GM18907 (cell line): Measurements from ENCODE around the gene TMEM127.
"Not testable (repeated sequence)": the region's sequence is repeated elsewhere in the genome, so short reads cannot be mapped to it uniquely, and the experiment has no call there.

Source experiments
- ATAC-seq: cut with Tn5 transposase; IDR thresholded peaks from one replicate; pipeline ENCODE4 v1.9.1; 2021; ENCODE audit warnings: mild to moderate bottlenecking, moderate library complexity; ENCODE audit not compliant: unreplicated experiment

The TMEM127 gene

GRCh38 chr2:96241900-96242611, 23.7 kb downstream of the TMEM127 start:
- ATAC-seq, result peak; percentile 83

- no peak for ATAC-seq
These were observed 24.6 kb downstream of the TMEM127 start for GRCh38 chr2:96241227-96241626.

GRCh38 chr2:96240341-96241038, 25.3 kb downstream of the TMEM127 start:
- no peak for ATAC-seq

GRCh38 chr2:96239745-96240264, 26.0 kb downstream of the TMEM127 start:
- no peak for ATAC-seq

- ATAC-seq, result no peak
These were observed 26.7 kb downstream of the TMEM127 start for GRCh38 chr2:96239091-96239490.

GRCh38 chr2:96238266-96238665, 27.5 kb downstream of the TMEM127 start:
- no peak for ATAC-seq

- no peak for ATAC-seq
These were observed 28.9 kb downstream of the TMEM127 start for GRCh38 chr2:96236882-96237281.

GRCh38 chr2:96233880-96234316, 31.9 kb downstream of the TMEM127 start:
- ATAC-seq, result peak; percentile 85

GRCh38 chr2:96233436-96233835, 32.4 kb downstream of the TMEM127 start:
- peak; percentile 5 for ATAC-seq

GRCh38 chr2:96231316-96231715, 34.5 kb downstream of the TMEM127 start:
- no peak for ATAC-seq

GRCh38 chr2:96225016-96225533, 40.7 kb downstream of the TMEM127 start:
- peak; percentile 84 for ATAC-seq

- ATAC-seq, result not testable (repeated sequence)
These were observed 44.7 kb downstream of the TMEM127 start for GRCh38 chr2:96221106-96221505.

- ATAC-seq, result not testable (repeated sequence)
These were observed 45.8 kb downstream of the TMEM127 start for GRCh38 chr2:96219959-96220358.

GRCh38 chr2:96218508-96219131, 47.2 kb downstream of the TMEM127 start:
- no peak for ATAC-seq

- ATAC-seq, result no peak
These were observed 51.2 kb downstream of the TMEM127 start for GRCh38 chr2:96214554-96214953.

GRCh38 chr2:96213379-96213778, 52.4 kb downstream of the TMEM127 start:
- ATAC-seq, result no peak

- ATAC-seq, result no peak
These were observed 53.5 kb downstream of the TMEM127 start for GRCh38 chr2:96212339-96212738.

GRCh38 chr2:96209729-96210085, 56.1 kb downstream of the TMEM127 start:
- ATAC-seq, result no peak

GRCh38 chr2:96209011-96209728, 56.6 kb downstream of the TMEM127 start:
- ATAC-seq, result no peak

GRCh38 chr2:96208143-96209010, 57.4 kb downstream of the TMEM127 start, which contains the start of gene STARD7:
STARD7 (minus strand) TSS chr2:96208827; CDS start chr2:96208434, 393 bp downstream.
- ATAC-seq, result peak; percentile 81
